Measurements from ENCODE around the gene CLCN3. TPM values are rescaled to one million over a fixed set of nuclear protein-coding genes. Genes with fewer than 3 reads are reported as not detected.
"Not testable (repeated sequence)": the region's sequence is repeated elsewhere in the genome, so short reads cannot be mapped to it uniquely, and the experiment has no call there.

Gene CLCN3
- total RNA-seq, 4 donors from 2014 or later, result 28.8 to 45.4 (median 37.7) TPM

GRCh38 chr4:169675825-169676224 is 55.4 kb downstream of the CLCN3 start:
- DNase-seq (ENCODE audit: low spot score in 2 of 2), result no peak
- H3K4me1 ChIP-seq, result no peaks in the 10 kb centered on the region
- H3K9me3 ChIP-seq, result no peaks in the 10 kb centered on the region
- H3K36me3 ChIP-seq, result peaks cover 0 to 9% (median 0%) of the 10 kb centered on the region in 3 donors
- TF ChIP-seq CTCF (IDR thresholded peaks at IDR 0.05) (no peak), POLR2A (IDR thresholded peaks at IDR 0.05) (no peak), EP300 (IDR thresholded peaks at IDR 0.05) (no peak)
- WGBS, 2 donors, result 84 to 88% methylated on average over 2 of the region's 2 CpGs
- no peaks in the 10 kb centered on the region for H3K27me3 ChIP-seq
- H3K4me3 ChIP-seq, result no peak overlapping the region
- H3K27ac ChIP-seq, result no peak overlapping the region

GRCh38 chr4:169677150-169677748 is 56.9 kb downstream of the CLCN3 start:
- H3K36me3 ChIP-seq, result peaks cover 0 to 12% (median 0%) of the 10 kb centered on the region in 3 donors
- H3K27ac ChIP-seq, result no peak overlapping the region
- no peak for DNase-seq (ENCODE audit: low spot score in 2 of 2)
- H3K27me3 ChIP-seq, result no peaks in the 10 kb centered on the region
- 63 to 69% methylated on average over 2 of the region's 2 CpGs for WGBS, 2 donors
- no peaks in the 10 kb centered on the region for H3K4me1 ChIP-seq
- TF ChIP-seq CTCF (IDR thresholded peaks at IDR 0.05), result no peak
- no peak for TF ChIP-seq EP300 (IDR thresholded peaks at IDR 0.05)
- TF ChIP-seq POLR2A (IDR thresholded peaks at IDR 0.05), result no peak
- no peak overlapping the region for H3K4me3 ChIP-seq
- H3K9me3 ChIP-seq, result no peaks in the 10 kb centered on the region

DNA sequence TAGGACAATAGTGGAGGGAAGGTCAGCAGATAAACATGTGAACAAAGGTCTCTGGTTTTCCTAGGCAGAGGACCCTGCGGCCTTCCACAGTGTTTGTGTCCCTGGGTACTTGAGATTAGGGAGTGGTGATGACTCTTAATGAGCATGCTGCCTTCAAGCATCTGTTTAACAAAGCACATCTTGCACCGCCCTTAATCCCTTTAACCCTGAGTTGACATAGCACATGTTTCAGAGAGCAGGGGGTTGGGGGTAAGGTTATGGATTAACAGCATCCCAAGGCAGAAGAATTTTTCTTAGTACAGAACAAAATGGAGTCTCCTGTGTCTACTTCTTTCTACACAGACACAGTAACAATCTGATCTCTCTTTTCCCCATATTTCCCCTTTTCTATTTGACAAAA is 58.1 kb downstream of the CLCN3 start:
- H3K4me3 ChIP-seq; H3K4me1 ChIP-seq; DNase-seq (ENCODE audit: low spot score in 2 of 2); H3K27me3 ChIP-seq; H3K9me3 ChIP-seq; H3K27ac ChIP-seq: not testable (repeated sequence)
- H3K36me3 ChIP-seq, result peaks cover 0 to 12% (median 0%) of the 10 kb centered on the region in 3 donors
- WGBS, 2 donors, result 85 to 92% methylated on average over 2 of the region's 2 CpGs

- 94% methylated on average over 22 to 44 of the region's 47 CpGs for whole genome bisulfite sequencing, 2 donors
- H3K36me3 ChIP-seq, result peaks cover 0 to 17% (median 0%) of the 10 kb centered on the region in 3 donors
- H3K4me1 ChIP-seq; H3K27ac ChIP-seq; H3K9me3 ChIP-seq; DNase-seq (ENCODE audit: low spot score in 2 of 2); H3K4me3 ChIP-seq; H3K27me3 ChIP-seq: not testable (repeated sequence)
These were observed 58.7 kb downstream of the CLCN3 start for GRCh38 chr4:169678951-169679591.

DNA sequence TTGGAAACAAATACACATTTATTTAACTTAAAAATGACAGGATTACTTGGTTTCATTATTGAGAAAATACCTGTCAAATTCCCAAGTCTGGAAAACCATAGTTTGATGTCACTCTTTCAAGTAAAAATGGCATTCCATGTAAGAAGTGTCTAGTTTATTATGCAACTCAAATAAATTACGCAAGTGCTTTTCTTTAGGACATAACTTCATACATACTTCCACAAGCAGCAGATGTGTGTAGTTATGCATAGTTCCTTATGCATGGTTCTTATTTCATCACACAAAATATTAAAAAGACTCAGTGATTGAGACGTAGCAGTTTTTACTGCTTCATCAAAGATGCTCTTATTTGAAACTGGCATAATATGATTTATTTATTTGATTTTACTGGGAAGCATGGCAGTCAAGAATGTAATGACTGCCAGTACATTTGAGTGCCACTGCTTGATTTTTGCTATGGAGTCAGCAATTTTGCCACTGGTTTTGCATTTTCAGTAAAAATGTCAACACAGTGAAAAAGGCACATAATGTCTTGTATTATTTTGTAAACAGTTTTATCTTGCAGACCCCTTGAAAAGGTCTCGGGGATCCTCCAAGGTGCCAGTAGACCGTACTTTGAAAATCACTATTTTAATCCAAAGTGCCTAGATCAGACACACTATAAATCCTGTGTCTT is 62.1 kb downstream of the CLCN3 start:
- TF ChIP-seq EP300 (IDR thresholded peaks at IDR 0.05), result no peak
- no peak overlapping the region for H3K4me3 ChIP-seq
- H3K4me1 ChIP-seq, result peaks cover 0 to 6% (median 0%) of the 10 kb centered on the region in 4 donors
- no peak for DNase-seq (ENCODE audit: low spot score in 2 of 2)
- H3K27ac ChIP-seq, result peak overlapping the region in 1 of 4 donors; percentile 23
- 62 to 64% methylated on average over 4 of the region's 4 CpGs for WGBS, 2 donors
- peaks cover 0 to 33% (median 0%) of the 10 kb centered on the region in 3 donors for H3K36me3 ChIP-seq
- H3K27me3 ChIP-seq, result no peaks in the 10 kb centered on the region
- no peaks in the 10 kb centered on the region for H3K9me3 ChIP-seq

GRCh38 chr4:169689681-169690080 is 69.3 kb downstream of the CLCN3 start:
- TF ChIP-seq POLR2A (IDR thresholded peaks at IDR 0.05), result no peak
- no peak for TF ChIP-seq CTCF (IDR thresholded peaks at IDR 0.05)
- no peak for TF ChIP-seq EP300 (IDR thresholded peaks at IDR 0.05)
- no peak overlapping the region for H3K4me3 ChIP-seq
- WGBS, 2 donors, result 88 to 98% methylated on average over 1 of the region's 1 CpG
- no peak overlapping the region for H3K27ac ChIP-seq
- H3K36me3 ChIP-seq, result peaks cover 0 to 43% (median 0%) of the 10 kb centered on the region in 3 donors
- no peak for DNase-seq (ENCODE audit: low spot score in 2 of 2)
- H3K4me1 ChIP-seq, result no peaks in the 10 kb centered on the region
- H3K9me3 ChIP-seq, result no peaks in the 10 kb centered on the region
- H3K27me3 ChIP-seq, result no peaks in the 10 kb centered on the region
